SK-N-SH (cell line): Measurements from ENCODE around the gene PRDM11. TPM values are rescaled to one million over a fixed set of nuclear protein-coding genes. Genes with fewer than 3 reads are reported as not detected.
A peak's percentile ranks its signal among the peaks of the same experiment; 100 is the strongest.

Source experiments
- CTCF ChIA-PET: fragments of 300-600, 350-600 bp; formaldehyde crosslinking; extraction: SDS; loops from one replicate; lab custom pipeline; 2021; lab: Yijun Ruan, JAX
- POLR2A ChIA-PET: fragments of 350-600 bp; sonication (Branson Sonifier 250); formaldehyde crosslinking; extraction: SDS; loops from one replicate; lab custom pipeline; 2020; ENCODE audit warnings: antibody characterized with exemption, inconsistent platforms; lab: Yijun Ruan, JAX
- DNase-seq: peaks from one replicate; pipeline ENCODE4 v3.0.0; 2012
- H2AFZ ChIP-seq: fragments of 200-600 bp; sonication (generic); 2 replicates; pipeline ENCODE4 v1.8.1; 2016; ENCODE audit warnings: antibody characterized with exemption, mild to moderate bottlenecking, low read depth
- H3F3A ChIP-seq: fragments of 200-600 bp; sonication (generic); replicated peaks from 2 replicates; pipeline ENCODE3; 2016; ENCODE audit warnings: antibody characterized with exemption, mild to moderate bottlenecking; ENCODE audit not compliant: insufficient read depth
- H3K27ac ChIP-seq, 2 experiments: fragments of 200-500 bp in 1 of 2; fragments of 200-600 bp in 1 of 2; sonication (Bioruptor generic) in 1 of 2; sonication (generic), shearing (Covaris generic) in 1 of 2; 2 replicates each; pipeline versions ENCODE4 v1.5.1 to v1.6.1; 2014 to 2016; ENCODE audit warnings: low read depth in 2 of 2, inconsistent platforms in 1 of 2, low read length in 1 of 2, mild to moderate bottlenecking in 1 of 2, mixed read lengths in 1 of 2
- H3K27me3 ChIP-seq: fragments of 200-600 bp; sonication (generic), shearing (Covaris generic); 2 replicates; pipeline ENCODE4 v1.6.1; 2016; ENCODE audit warnings: mixed run types; ENCODE audit not compliant: insufficient read depth
- H3K36me3 ChIP-seq, 2 experiments: fragments of 200-500 bp in 1 of 2; fragments of 200-600 bp in 1 of 2; sonication (Bioruptor generic) in 1 of 2; sonication (generic) in 1 of 2; replicated peaks in 1 of 2; 2 replicates each; pipeline versions ENCODE3 to v1.5.1; 2014 to 2016; ENCODE audit warnings: low read length in 1 of 2, mild to moderate bottlenecking in 1 of 2; ENCODE audit not compliant: insufficient read depth in 2 of 2, control insufficient read depth in 1 of 2
- H3K4me1 ChIP-seq, 2 experiments: fragments of 200-500 bp in 1 of 2; fragments of 200-600 bp in 1 of 2; sonication (Bioruptor generic) in 1 of 2; sonication (generic), shearing (Covaris generic) in 1 of 2; 2 replicates each; pipeline versions ENCODE4 v1.5.1 to v1.6.1; 2014 to 2016; ENCODE audit warnings: low read depth in 1 of 2, low read length in 1 of 2, mixed run types in 1 of 2; ENCODE audit not compliant: insufficient read depth in 2 of 2, control insufficient read depth in 1 of 2
- H3K4me2 ChIP-seq: fragments of 200-600 bp; sonication (generic), shearing (Covaris generic); 2 replicates; pipeline ENCODE4 v1.6.1; 2017; ENCODE audit warnings: mixed run types
- H3K4me3 ChIP-seq, 2 experiments: fragments of 200-500 bp in 1 of 2; fragments of 200-600 bp in 1 of 2; sonication (Bioruptor generic) in 1 of 2; sonication (generic), shearing (Covaris generic) in 1 of 2; 2 replicates each; pipeline versions ENCODE4 v1.5.1 to v1.8.1; 2014 to 2016; ENCODE audit warnings: low read depth in 2 of 2, inconsistent platforms in 1 of 2, low read length in 1 of 2, mild to moderate bottlenecking in 1 of 2, mixed read lengths in 1 of 2, moderate library complexity in 1 of 2
- H3K79me2 ChIP-seq: fragments of 200-600 bp; sonication (generic); 2 replicates; pipeline ENCODE4 v1.8.1; 2017; ENCODE audit warnings: mild to moderate bottlenecking; ENCODE audit not compliant: insufficient read depth
- H3K9ac ChIP-seq: fragments of 200-600 bp; sonication (generic); 2 replicates; pipeline ENCODE4 v1.6.1; 2017; ENCODE audit warnings: mixed run types
- H3K9me2 ChIP-seq: fragments of 200-600 bp; sonication (generic); 2 replicates; pipeline ENCODE4 v1.6.1; 2017; ENCODE audit warnings: mixed run types
- H3K9me3 ChIP-seq: fragments of 200-600 bp; sonication (generic); 2 replicates; pipeline ENCODE4 v1.6.1; 2017; ENCODE audit warnings: mixed run types, mild to moderate bottlenecking, moderate library complexity
- H4K20me1 ChIP-seq: fragments of 200-600 bp; sonication (generic); 2 replicates; pipeline ENCODE4 v1.6.1; 2017; ENCODE audit warnings: mild to moderate bottlenecking, mixed run types; ENCODE audit not compliant: insufficient read depth
- CTCF ChIP-seq: fragments of 200-600 bp; sonication (generic); IDR thresholded peaks from 2 replicates; pipeline ENCODE4 v1.6.1; 2017; ENCODE audit warnings: antibody characterized with exemption, mild to moderate bottlenecking, moderate library complexity
- EP300 ChIP-seq, 2 experiments: IDR thresholded peaks; 2 replicates each; pipeline versions ENCODE4 v1.4.0 to v1.6.1; 2012; ENCODE audit warnings: borderline replicate concordance in 1 of 2, low read depth in 1 of 2, low read length in 1 of 2
- JUND ChIP-seq: IDR thresholded peaks from 2 replicates; pipeline ENCODE4 v1.4.0; 2012
- MAX ChIP-seq: IDR thresholded peaks from 2 replicates; pipeline ENCODE4 v1.4.0; 2012; ENCODE audit warnings: low read depth
- MEF2A ChIP-seq: IDR thresholded peaks from 2 replicates; pipeline ENCODE4 v1.4.0; 2012; ENCODE audit warnings: low read depth, borderline replicate concordance
- NRF1 ChIP-seq: IDR thresholded peaks from 2 replicates; pipeline ENCODE4 v1.6.1; 2012; ENCODE audit warnings: low read depth, mild to moderate bottlenecking, low read length
- RFX5 ChIP-seq: IDR thresholded peaks from 2 replicates; pipeline ENCODE4 v1.6.1; 2012; ENCODE audit warnings: mild to moderate bottlenecking, improper control_type of control experiment, low read length
- SMC3 ChIP-seq: IDR thresholded peaks from 2 replicates; pipeline ENCODE4 v1.6.1; 2012; ENCODE audit warnings: low read depth, low read length, improper control_type of control experiment
- TEAD4 ChIP-seq: IDR thresholded peaks from 2 replicates; pipeline ENCODE4 v1.4.0; 2012; ENCODE audit warnings: mild to moderate bottlenecking, borderline replicate concordance; ENCODE audit not compliant: insufficient read depth
- USF2 ChIP-seq: fragments of 150-350 bp; IDR thresholded peaks from 2 replicates; pipeline ENCODE4 v1.6.1; 2017; ENCODE audit warnings: antibody characterized with exemption, low read length, low read depth, borderline replicate concordance
- ZBTB33 ChIP-seq: IDR thresholded peaks from 2 replicates; pipeline ENCODE4 v1.4.0; 2012; ENCODE audit warnings: low read depth, borderline replicate concordance
- WGBS: methylation state at CpG from one replicate; pipeline ENCODE4 v1.1.6; 2017; ENCODE audit warnings: low lambda C conversion rate; 5-methylcytosine and 5-hydroxymethylcytosine counted together
- polyA plus RNA-seq, 3 experiments: library from polyadenylated mRNA; depleted of rRNA; stranded (reverse); fragments of >200 nt; gene quantifications; 2 replicates each; pipeline ENCODE4 v1.2.3, GENCODE V29; 2012
- TF ChIP-seq, protein P1 (sequence below): IDR thresholded peaks from 2 replicates; pipeline ENCODE4 v1.4.0; 2012; ENCODE audit warnings: low read depth, borderline replicate concordance
- TF ChIP-seq, protein P2 (sequence below): fragments of 150-350 bp; IDR thresholded peaks from 2 replicates; pipeline ENCODE4 v1.6.1; 2016; ENCODE audit warnings: mild to moderate bottlenecking, low read depth, low read length

PRDM11 gene
- polyA plus RNA-seq, 1 of the 3 experiments (the other 2 are of a cell fraction), result 4.5 TPM

DNA sequence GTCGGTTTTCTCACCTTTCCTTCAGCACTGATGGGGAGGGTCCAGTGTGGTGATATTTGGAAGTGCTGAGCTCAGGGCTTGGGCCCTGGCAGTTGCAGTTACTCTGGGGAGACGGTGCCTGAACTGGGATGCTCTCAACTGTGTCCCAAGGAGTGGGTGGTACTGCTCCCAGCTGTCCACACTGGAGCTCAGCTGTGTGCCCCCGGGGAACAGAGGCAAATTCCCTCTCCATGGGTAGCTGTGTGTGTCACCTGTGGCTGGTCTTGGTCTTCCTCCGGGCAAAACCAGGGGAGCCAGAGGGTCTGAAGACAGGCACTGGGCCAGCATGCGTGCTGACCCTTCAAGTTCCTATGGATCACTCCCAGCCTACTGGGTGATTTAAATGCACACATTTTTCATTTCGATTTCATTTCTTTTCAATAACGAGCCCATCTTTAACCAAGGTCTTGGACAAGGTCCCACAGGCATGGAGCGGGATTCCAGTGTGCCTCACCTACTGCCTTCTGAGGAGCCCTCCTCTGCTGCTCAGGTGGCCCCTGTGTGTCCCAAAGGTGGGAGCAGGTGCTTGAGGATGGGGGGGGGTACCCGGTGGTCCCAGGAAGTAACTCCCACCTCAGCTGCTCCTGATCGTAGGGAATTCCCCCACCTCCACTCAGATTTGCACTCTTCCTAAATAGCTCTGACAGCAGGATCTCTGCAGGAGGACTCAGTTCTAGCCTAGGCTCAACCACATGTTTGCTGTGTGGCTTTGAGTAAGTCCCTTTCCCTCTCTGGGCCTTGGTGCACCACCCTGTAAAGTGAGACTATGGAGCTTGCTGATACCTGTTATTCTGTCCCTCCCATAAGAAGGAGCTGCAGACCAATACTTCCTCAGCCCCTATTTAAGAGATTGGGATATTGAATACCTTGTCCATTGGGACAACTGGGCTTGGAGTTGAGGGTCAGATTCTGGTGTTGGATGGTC is 16.8 kb downstream of the PRDM11 start:
- TF ChIP-seq JUND (no peak), MAX (no peak), CTCF (no peak), MEF2A (no peak), USF2 (no peak), NRF1 (no peak), TEAD4 (no peak)
- TF ChIP-seq, protein P1, sequence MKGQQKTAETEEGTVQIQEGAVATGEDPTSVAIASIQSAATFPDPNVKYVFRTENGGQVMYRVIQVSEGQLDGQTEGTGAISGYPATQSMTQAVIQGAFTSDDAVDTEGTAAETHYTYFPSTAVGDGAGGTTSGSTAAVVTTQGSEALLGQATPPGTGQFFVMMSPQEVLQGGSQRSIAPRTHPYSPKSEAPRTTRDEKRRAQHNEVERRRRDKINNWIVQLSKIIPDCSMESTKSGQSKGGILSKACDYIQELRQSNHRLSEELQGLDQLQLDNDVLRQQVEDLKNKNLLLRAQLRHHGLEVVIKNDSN, result no peak
- POLR2A ChIA-PET, result no interaction called here
- H4K20me1 ChIP-seq, result peaks cover 28% of the 10 kb centered on the region

DNA sequence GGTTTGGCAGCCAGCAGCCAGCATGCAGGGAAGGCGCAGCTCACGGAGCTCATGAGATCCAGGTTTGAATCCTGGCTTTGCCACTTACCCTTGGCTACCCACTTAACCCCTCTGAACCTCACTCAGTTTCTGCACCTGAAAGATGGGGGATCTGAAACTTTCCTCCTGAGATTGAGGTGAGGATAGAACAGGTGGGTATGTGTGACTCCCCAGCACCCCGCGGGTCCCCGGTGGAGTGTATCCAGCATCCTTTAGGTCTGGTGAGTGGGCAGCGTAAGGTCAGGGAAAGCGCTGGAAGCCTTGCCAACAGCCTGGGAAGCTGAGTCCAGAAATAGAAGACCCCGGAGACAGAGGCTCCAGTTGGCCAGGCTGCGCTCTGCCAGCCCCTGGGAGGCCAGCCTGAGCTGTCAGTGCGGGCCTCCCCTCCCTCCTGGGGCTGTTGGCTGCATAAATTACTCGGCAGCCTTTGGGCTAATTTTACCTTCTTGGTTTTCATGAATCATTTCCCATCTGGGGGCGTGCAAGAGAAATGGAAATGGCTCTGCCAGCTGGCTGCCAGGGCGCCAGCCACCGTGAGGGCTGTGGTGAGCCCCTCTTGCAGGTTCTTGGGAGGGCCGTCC is 17.6 kb downstream of the PRDM11 start:
- Histone ChIP-seq H3K4me2 (peak overlapping the region; percentile 18; the same call in 1 of the 2 replicates), H3K9me3 (no peaks in the 10 kb centered on the region), H3K36me3 (no peaks in the 10 kb centered on the region), H3F3A (no peaks in the 10 kb centered on the region), H3K9ac (no peak overlapping the region), H2AFZ (no peak overlapping the region), H3K79me2 (no peaks in the 10 kb centered on the region), H4K20me1 (peaks cover 32% of the 10 kb centered on the region), H3K4me1 (peaks cover 10 to 33% of the 10 kb centered on the region in 2 experiments; a peak in 3 of 4 replicates), H3K27ac (no peak overlapping the region), H3K27me3 (no peaks in the 10 kb centered on the region), H3K9me2 (no peaks in the 10 kb centered on the region), H3K4me3 (no peak overlapping the region)
- ChIA-PET CTCF (interaction anchor here (1.7 kb wide), 1 partner anchor 53 kb away, joined by 4 read pairs; no protein-coding TSS in a partner anchor), POLR2A (no interaction called here)
- no peak for DNase-seq
- 59% methylated on average over 10 of the region's 15 CpGs for WGBS
- TF ChIP-seq, protein P2, sequence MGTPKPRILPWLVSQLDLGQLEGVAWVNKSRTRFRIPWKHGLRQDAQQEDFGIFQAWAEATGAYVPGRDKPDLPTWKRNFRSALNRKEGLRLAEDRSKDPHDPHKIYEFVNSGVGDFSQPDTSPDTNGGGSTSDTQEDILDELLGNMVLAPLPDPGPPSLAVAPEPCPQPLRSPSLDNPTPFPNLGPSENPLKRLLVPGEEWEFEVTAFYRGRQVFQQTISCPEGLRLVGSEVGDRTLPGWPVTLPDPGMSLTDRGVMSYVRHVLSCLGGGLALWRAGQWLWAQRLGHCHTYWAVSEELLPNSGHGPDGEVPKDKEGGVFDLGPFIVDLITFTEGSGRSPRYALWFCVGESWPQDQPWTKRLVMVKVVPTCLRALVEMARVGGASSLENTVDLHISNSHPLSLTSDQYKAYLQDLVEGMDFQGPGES, result no peak
- TF ChIP-seq EP300 (IDR thresholded peaks at IDR 0.05; ENCODE audit: borderline replicate concordance in 1 of 2, low read depth in 1 of 2, low read length in 1 of 2), result no peak
- no peak for TF ChIP-seq SMC3
- TF ChIP-seq, protein P1, result no peak
- TF ChIP-seq ZBTB33, result no peak
- TF ChIP-seq TEAD4, result no peak
- TF ChIP-seq RFX5, result no peak

More for the DNA sequence above, 16.8 kb downstream of the PRDM11 start:
- Histone ChIP-seq H3K4me2 (no peak overlapping the region), H3K9me2 (no peaks in the 10 kb centered on the region), H3K9me3 (no peaks in the 10 kb centered on the region), H3F3A (no peaks in the 10 kb centered on the region), H3K4me1 (peaks cover 10 to 40% of the 10 kb centered on the region in 2 experiments; a peak in 3 of 4 replicates), H3K27me3 (no peaks in the 10 kb centered on the region), H2AFZ (no peak overlapping the region), H3K36me3 (no peaks in the 10 kb centered on the region), H3K79me2 (no peaks in the 10 kb centered on the region), H3K9ac (no peak overlapping the region), H3K27ac (no peak overlapping the region), H3K4me3 (no peak overlapping the region)
- no peak for DNase-seq
- CTCF ChIA-PET, result interaction anchor here (0.8 to 1.7 kb wide), 5 partner anchors 16 to 170 kb away, joined by 3 to 4 read pairs (median 4); no protein-coding TSS in a partner anchor
- WGBS, result 84% methylated on average over 9 of the region's 10 CpGs
